Measurements from ENCODE around the gene CHMP4B.

The CHMP4B gene

DNA sequence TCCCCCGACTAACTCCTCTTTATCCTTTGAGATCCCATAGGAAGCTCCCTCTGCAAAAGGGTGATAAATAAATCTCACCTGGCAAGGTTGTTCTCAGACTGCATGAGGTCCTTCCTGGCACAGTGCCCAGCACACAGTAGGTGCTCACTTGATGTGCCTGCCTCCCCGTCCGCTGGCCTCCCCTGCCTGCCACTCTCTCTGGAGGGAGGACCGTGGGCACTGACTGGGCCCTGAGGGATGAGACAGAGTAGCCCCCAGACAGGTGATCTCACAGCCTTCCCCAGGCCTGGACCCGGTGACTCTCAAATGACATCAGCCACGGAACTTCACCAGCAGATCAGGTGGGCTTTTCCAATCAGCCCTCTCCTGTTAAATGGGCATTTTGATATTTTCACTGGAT is 57.4 kb downstream of the CHMP4B start:
- Mint-ChIP-seq H3K36me3 (no peaks in the 10 kb centered on the region), H3K9me3 (no peaks in the 10 kb centered on the region), H3K4me3 (no peak overlapping the region), H3K27ac (no peak overlapping the region), H3K4me1 (no peaks in the 10 kb centered on the region)
- ATAC-seq (no peak), DNase-seq (ENCODE audit: low spot score in 2 of 2) (no peak)

GRCh38 chr20:33869283-33869682 is 58.1 kb downstream of the CHMP4B start:
- Mint-ChIP-seq H3K4me3 (no peak overlapping the region), H3K4me1 (no peaks in the 10 kb centered on the region), H3K27ac (no peak overlapping the region), H3K36me3 (no peaks in the 10 kb centered on the region), H3K9me3 (no peaks in the 10 kb centered on the region)
- ATAC-seq = no peak
- DNase-seq (ENCODE audit: low spot score in 2 of 2) = no peak

DNA sequence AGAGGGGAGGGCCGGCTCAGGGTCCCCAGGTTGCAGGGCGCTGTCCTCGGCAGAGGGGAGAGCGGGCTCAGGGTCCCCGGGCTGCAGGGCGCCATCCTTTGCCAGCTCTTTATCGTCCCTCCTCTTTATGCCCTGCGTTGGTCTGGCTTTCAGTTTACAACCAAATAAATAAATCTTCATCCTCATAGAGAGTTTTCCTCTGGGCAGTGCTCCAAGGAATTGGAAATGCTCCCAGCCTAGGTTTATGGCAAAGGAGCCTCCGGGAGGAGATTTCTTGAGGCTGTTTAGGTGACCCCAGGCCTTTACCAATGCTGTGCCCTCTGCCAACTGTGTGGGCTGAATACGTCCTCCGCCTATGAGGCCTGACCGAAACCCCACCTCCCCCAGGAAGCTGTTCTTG is 60.2 kb downstream of the CHMP4B start:
- no peaks in the 10 kb centered on the region for H3K4me1 Mint-ChIP-seq
- H3K4me3 Mint-ChIP-seq = no peak overlapping the region
- no peaks in the 10 kb centered on the region for H3K36me3 Mint-ChIP-seq
- no peak overlapping the region for H3K27ac Mint-ChIP-seq
- H3K9me3 Mint-ChIP-seq = no peaks in the 10 kb centered on the region
- ATAC-seq (no peak), DNase-seq (ENCODE audit: low spot score in 2 of 2) (no peak)

GRCh38 chr20:33874129-33874528 is 63.0 kb downstream of the CHMP4B start:
- Mint-ChIP-seq H3K9me3 (peaks cover 2% of the 10 kb centered on the region), H3K4me3 (no peak overlapping the region), H3K4me1 (no peaks in the 10 kb centered on the region), H3K27ac (no peak overlapping the region), H3K36me3 (no peaks in the 10 kb centered on the region)
- no peak for DNase-seq (ENCODE audit: low spot score in 2 of 2)
- ATAC-seq = no peak

GRCh38 chr20:33875055-33875454 is 63.9 kb downstream of the CHMP4B start:
- DNase-seq (ENCODE audit: low spot score in 2 of 2) (no peak), ATAC-seq (no peak)
- Mint-ChIP-seq H3K4me1 (no peaks in the 10 kb centered on the region), H3K4me3 (no peak overlapping the region), H3K36me3 (no peaks in the 10 kb centered on the region), H3K9me3 (peaks cover 2% of the 10 kb centered on the region), H3K27ac (no peak overlapping the region)

GRCh38 chr20:33875534-33876026 is 64.4 kb downstream of the CHMP4B start:
- DNase-seq (ENCODE audit: low spot score in 2 of 2) = no peak
- H3K9me3 Mint-ChIP-seq = peaks cover 2% of the 10 kb centered on the region
- H3K4me1 Mint-ChIP-seq = no peaks in the 10 kb centered on the region
- H3K4me3 Mint-ChIP-seq = no peak overlapping the region
- no peak for ATAC-seq
- H3K36me3 Mint-ChIP-seq = no peaks in the 10 kb centered on the region
- no peak overlapping the region for H3K27ac Mint-ChIP-seq

DNA sequence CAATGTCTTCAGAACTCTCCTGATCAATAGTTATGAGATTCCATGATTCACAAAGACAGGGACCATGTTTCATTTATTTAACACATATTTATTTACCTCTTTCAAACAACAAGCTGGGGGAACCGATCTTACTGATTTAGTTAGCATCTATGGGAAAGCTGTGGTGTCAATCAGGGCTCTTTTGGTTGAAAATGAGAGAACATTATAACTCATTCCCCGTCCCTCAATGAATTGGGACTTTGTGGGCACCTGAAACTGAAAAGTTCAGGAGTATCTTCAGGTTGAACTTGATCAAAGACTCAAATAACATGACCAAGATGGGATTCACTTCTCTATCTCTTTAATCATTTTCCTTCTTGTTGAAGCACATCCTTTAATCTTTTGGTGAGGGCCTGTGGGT is 67.4 kb downstream of the CHMP4B start:
- peaks cover 2% of the 10 kb centered on the region for H3K9me3 Mint-ChIP-seq
- peaks cover 1% of the 10 kb centered on the region for H3K4me1 Mint-ChIP-seq
- no peak overlapping the region for H3K4me3 Mint-ChIP-seq
- ATAC-seq (no peak), DNase-seq (ENCODE audit: low spot score in 2 of 2) (no peak)
- no peak overlapping the region for H3K27ac Mint-ChIP-seq
- no peaks in the 10 kb centered on the region for H3K36me3 Mint-ChIP-seq

GRCh38 chr20:33880396-33880795 is 69.2 kb downstream of the CHMP4B start:
- H3K9me3 Mint-ChIP-seq = peaks cover 2% of the 10 kb centered on the region
- no peak for DNase-seq (ENCODE audit: low spot score in 2 of 2)
- H3K36me3 Mint-ChIP-seq = no peaks in the 10 kb centered on the region
- H3K4me1 Mint-ChIP-seq = peaks cover 12% of the 10 kb centered on the region
- ATAC-seq = no peak
- H3K27ac Mint-ChIP-seq = no peak overlapping the region
- no peak overlapping the region for H3K4me3 Mint-ChIP-seq

DNA sequence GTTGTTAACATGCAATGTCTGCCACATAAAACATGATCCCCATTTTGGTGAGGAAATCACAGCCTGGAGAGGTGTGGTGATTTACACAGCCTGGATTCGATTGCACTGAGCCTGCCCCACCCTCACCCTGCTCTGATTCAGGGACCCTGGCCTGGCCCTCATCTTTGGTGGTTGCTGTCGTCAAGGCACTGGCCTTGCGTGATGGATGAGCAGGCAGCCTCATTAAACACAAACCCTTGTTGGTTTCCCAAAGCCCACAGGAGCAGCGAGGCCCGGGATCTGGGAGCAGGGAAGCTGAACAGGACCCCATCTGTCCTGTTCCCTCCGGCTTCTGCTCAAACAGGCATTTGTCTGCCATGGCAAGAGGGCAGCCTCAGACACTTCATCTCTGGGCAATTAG is 70.8 kb downstream of the CHMP4B start:
- ATAC-seq = no peak
- Mint-ChIP-seq H3K4me1 (peaks cover 12% of the 10 kb centered on the region), H3K36me3 (no peaks in the 10 kb centered on the region), H3K9me3 (peaks cover 2% of the 10 kb centered on the region), H3K27ac (no peak overlapping the region), H3K4me3 (no peak overlapping the region)
- no peak for DNase-seq (ENCODE audit: low spot score in 2 of 2)

DNA sequence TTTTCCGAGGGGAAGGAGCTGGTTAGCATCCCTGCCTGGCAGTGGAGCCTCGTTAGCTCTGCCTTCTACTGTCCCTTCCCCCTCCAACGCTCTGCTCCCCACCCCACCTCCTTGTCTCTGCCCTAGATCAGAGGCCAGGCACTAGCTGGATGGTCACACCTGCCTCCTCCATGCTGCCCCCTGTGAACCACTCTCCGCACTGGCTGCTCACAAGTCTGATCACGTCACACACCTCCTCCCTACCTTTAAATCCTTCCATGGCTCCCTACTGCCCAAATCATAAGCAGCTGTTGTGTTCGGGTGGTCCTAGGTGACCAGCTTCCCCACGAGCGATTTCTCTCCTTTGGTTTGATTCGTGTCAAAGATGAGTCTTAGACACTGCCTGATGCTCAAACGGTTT is 71.3 kb downstream of the CHMP4B start:
- Mint-ChIP-seq H3K4me3 (no peak overlapping the region), H3K4me1 (peaks cover 12% of the 10 kb centered on the region), H3K27ac (no peak overlapping the region), H3K9me3 (peaks cover 2% of the 10 kb centered on the region), H3K36me3 (no peaks in the 10 kb centered on the region)
- DNase-seq (ENCODE audit: low spot score in 2 of 2) (no peak), ATAC-seq (no peak)

DNA sequence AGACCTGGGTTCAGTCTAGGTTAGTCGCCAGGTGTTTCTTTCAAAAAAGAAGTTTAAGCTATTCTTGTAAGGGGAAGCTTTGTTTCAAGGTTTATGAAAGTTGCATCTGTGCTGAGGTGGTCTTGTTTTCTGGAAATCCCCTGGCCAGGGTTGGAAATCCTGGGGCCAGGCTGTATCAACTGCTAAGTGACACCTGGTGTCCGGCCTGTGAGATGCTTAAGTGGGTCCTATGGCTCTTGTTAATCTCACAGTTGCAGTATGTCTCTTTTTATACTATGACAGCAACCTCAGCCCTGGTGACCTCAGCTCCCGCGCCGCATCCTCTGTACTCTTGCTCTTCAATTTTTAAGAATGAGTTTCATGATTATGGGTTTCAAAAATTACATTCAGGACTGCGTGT is 72.0 kb downstream of the CHMP4B start:
- DNase-seq (ENCODE audit: low spot score in 2 of 2) (no peak), ATAC-seq (no peak)
- H3K9me3 Mint-ChIP-seq = peaks cover 2% of the 10 kb centered on the region
- no peak overlapping the region for H3K4me3 Mint-ChIP-seq
- H3K27ac Mint-ChIP-seq = no peak overlapping the region
- H3K4me1 Mint-ChIP-seq = peaks cover 12% of the 10 kb centered on the region
- H3K36me3 Mint-ChIP-seq = no peaks in the 10 kb centered on the region

GRCh38 chr20:33884633-33885032 is 73.5 kb downstream of the CHMP4B start:
- no peaks in the 10 kb centered on the region for H3K9me3 Mint-ChIP-seq
- H3K27ac Mint-ChIP-seq = peak overlapping the region; percentile 29
- no peak for DNase-seq (ENCODE audit: low spot score in 2 of 2)
- no peaks in the 10 kb centered on the region for H3K36me3 Mint-ChIP-seq
- ATAC-seq = no peak
- H3K4me3 Mint-ChIP-seq = no peak overlapping the region
- peaks cover 12% of the 10 kb centered on the region for H3K4me1 Mint-ChIP-seq

DNA sequence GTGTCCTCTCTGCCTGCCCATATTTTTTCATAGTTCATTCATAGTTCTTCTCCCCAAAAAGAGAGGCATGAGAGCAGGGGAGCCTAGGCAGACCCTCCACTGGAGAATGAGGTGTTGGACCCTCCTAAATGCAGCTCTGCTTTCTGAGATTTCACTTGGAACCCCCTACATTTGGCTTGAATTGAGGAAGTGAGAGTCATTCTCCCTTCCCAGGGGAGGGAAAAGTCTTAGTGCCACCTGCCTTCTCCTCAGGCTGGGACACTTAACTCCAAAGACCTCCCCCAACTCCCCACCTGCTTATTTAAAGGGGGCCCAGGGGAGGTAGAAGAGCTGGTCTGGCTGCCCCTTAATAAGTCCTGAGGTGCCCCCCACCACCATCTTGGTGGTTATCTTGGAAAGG is 78.2 kb downstream of the CHMP4B start:
- Mint-ChIP-seq H3K4me3 (no peak overlapping the region), H3K4me1 (peaks cover 3% of the 10 kb centered on the region), H3K9me3 (peaks cover 4% of the 10 kb centered on the region), H3K36me3 (no peaks in the 10 kb centered on the region), H3K27ac (no peak overlapping the region)
- no peak for DNase-seq (ENCODE audit: low spot score in 2 of 2)
- ATAC-seq = no peak

GRCh38 chr20:33890557-33890956 is 79.4 kb downstream of the CHMP4B start:
- H3K27ac Mint-ChIP-seq = no peak overlapping the region
- ATAC-seq (no peak), DNase-seq (ENCODE audit: low spot score in 2 of 2) (no peak)
- H3K9me3 Mint-ChIP-seq = peaks cover 4% of the 10 kb centered on the region
- no peaks in the 10 kb centered on the region for H3K36me3 Mint-ChIP-seq
- H3K4me3 Mint-ChIP-seq = no peak overlapping the region
- no peaks in the 10 kb centered on the region for H3K4me1 Mint-ChIP-seq

DNA sequence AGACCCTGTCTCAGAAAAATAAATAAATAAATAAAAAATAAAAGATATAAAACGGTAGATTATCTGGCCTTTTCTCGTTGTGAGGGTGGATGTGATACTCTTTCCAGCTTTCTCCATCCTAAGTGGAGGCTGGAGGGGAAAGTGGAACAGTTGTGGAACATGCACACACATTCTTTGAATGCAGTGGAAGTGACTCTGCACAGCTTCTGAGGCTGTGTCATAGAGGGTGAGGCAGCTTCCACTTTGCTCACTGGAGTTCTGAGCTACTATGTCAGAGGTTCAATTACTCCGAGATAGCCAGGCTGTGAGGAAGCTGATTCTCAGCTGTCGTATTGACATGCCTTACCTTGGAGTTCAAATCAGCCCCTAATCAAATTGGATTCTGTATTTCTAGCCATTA is 82.2 kb downstream of the CHMP4B start:
- DNase-seq (ENCODE audit: low spot score in 2 of 2) (no peak), ATAC-seq (no peak)
- Mint-ChIP-seq H3K9me3 (peaks cover 4% of the 10 kb centered on the region), H3K27ac (no peak overlapping the region), H3K4me1 (no peaks in the 10 kb centered on the region), H3K4me3 (no peak overlapping the region), H3K36me3 (no peaks in the 10 kb centered on the region)

- DNase-seq (ENCODE audit: low spot score in 2 of 2) = no peak
- no peak overlapping the region for H3K27ac Mint-ChIP-seq
- H3K4me3 Mint-ChIP-seq = no peak overlapping the region
- no peak for ATAC-seq
- no peaks in the 10 kb centered on the region for H3K36me3 Mint-ChIP-seq
- peaks cover 4% of the 10 kb centered on the region for H3K9me3 Mint-ChIP-seq
- H3K4me1 Mint-ChIP-seq = no peaks in the 10 kb centered on the region
Observed at GRCh38 chr20:33894798-33895197, 83.7 kb downstream of the CHMP4B start.

DNA sequence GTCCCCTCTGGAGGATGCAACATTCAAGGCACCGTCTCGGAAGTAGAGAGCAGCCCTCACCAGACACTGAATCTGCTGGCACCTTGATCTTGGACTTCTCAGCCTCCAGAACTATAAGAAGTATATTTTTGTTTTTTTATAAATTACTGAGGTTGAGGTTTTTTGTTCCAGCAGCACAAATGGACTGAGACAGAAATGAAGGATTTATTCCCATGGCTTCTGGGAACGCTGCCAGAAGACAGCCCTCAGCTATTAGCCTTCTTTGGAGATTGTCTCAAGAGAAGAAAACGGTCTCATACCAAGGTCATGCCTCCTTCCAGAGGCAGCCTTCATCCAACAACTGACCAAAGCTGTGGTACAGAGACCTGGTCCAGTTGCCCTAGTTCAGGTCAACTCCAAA is 85.4 kb downstream of the CHMP4B start:
- H3K9me3 Mint-ChIP-seq = no peaks in the 10 kb centered on the region
- ATAC-seq (no peak), DNase-seq (ENCODE audit: low spot score in 2 of 2) (no peak)
- no peak overlapping the region for H3K27ac Mint-ChIP-seq
- H3K36me3 Mint-ChIP-seq = no peaks in the 10 kb centered on the region
- no peak overlapping the region for H3K4me3 Mint-ChIP-seq
- H3K4me1 Mint-ChIP-seq = no peaks in the 10 kb centered on the region

All from stimulated activated effector memory CD8-positive, alpha-beta T cell treated with anti-CD3 and anti-CD28 coated beads, Interleukin-12 subunit alpha, Interleukin-12 subunit beta, amount 100 ng/mL, for 72 hours (primary cell).